Right lobe of liver (tissue), 4 donors: ENCODE data around the gene CCDC136.

ENCODE experiments used
- POLR2A ChIP-seq: fragments of 450-650 bp; IDR thresholded peaks from one replicate; pipeline ENCODE4 v1.6.1; 2017; ENCODE audit warnings: antibody characterized with exemption, mild to moderate bottlenecking
- TF ChIP-seq, protein P1 (sequence below), 4 donors: fragments of 200-600 bp in 3 of 4; fragments of 450-650 bp in 1 of 4; IDR thresholded peaks; one replicate each; pipeline versions ENCODE4 v1.5.1 to v1.8.0; 2016 to 2022; ENCODE audit warnings: antibody characterized with exemption in 4 of 4, mild to moderate bottlenecking in 2 of 4
- donor health status: DM: no; HTN: no; CAD: no.
- donor health status: DM: no; HTN: no; CAD: no.
- donor health status: DM: no; HTN: yes; CAD: no.

DNA sequence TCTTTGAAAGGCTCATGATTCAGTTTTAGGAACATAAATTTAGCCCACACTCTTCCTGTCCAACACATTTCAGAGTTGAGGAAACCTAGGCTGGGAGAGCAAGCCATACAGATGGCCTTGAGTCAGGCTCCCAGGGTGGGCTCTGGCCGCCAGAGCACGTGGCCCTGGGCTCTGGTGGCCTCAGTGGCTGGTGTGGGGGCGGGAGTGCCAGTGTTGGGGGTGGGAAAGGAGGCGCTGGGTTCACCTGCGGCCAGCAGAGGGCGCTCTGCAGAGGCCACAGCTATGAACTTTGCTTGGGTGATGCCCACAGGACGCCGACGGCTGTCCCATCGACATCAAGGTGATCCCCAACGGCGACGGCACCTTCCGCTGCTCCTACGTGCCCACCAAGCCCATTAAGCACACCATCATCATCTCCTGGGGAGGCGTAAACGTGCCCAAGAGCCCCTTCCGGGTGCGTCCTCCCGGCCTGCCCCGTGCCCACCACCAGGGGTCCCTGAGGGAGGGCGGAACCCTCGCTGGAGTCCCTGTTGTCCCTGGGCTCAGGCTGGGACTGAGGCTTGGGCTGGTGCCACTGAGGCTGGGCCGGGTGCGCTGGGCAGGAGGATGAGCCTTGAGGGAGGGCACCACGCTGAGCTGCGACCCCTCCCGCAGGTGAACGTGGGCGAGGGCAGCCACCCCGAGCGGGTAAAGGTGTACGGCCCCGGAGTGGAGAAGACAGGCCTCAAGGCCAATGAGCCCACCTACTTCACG lies 50.3 kb downstream of the CCDC136 start:
- TF ChIP-seq, protein P1, sequence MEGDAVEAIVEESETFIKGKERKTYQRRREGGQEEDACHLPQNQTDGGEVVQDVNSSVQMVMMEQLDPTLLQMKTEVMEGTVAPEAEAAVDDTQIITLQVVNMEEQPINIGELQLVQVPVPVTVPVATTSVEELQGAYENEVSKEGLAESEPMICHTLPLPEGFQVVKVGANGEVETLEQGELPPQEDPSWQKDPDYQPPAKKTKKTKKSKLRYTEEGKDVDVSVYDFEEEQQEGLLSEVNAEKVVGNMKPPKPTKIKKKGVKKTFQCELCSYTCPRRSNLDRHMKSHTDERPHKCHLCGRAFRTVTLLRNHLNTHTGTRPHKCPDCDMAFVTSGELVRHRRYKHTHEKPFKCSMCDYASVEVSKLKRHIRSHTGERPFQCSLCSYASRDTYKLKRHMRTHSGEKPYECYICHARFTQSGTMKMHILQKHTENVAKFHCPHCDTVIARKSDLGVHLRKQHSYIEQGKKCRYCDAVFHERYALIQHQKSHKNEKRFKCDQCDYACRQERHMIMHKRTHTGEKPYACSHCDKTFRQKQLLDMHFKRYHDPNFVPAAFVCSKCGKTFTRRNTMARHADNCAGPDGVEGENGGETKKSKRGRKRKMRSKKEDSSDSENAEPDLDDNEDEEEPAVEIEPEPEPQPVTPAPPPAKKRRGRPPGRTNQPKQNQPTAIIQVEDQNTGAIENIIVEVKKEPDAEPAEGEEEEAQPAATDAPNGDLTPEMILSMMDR (IDR thresholded peaks at IDR 0.05) = peak; percentile 26 to 67 (median 63)
- TF ChIP-seq POLR2A = no peak
